ENCODE data around the gene STK38. TPM values are rescaled to one million over a fixed set of nuclear protein-coding genes. Genes with fewer than 3 reads are reported as not detected.
"Not testable (repeated sequence)": the region's sequence is repeated elsewhere in the genome, so short reads cannot be mapped to it uniquely, and the experiment has no call there.

STK38 gene
- total RNA-seq, 3 donors from 2014 or later = 14.2 to 16.6 (median 16.1) TPM

DNA sequence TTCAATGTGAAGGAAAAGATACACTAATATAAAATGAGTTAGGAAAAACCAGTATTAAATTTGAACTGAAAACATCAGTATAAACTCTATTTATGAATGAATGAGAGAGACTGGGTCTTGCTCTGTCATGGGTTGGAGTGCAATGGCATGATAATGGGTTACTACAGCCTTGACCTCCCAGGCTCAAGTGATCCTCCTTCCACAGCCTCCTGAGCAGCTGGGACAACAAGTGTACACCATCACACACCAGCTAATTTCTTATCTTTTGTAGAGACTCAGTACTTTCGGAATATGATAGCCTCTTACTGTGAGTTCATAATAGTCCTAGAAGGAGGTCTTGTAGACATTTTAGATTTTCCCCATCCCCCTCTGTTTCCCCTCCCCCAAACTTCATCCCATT, 83.0 kb downstream of the STK38 start:
- H3K4me1 Mint-ChIP-seq (ENCODE audit: low read depth) = peaks cover 32% of the 10 kb centered on the region
- no peaks in the 10 kb centered on the region for H3K9me3 Mint-ChIP-seq
- H3K4me3 Mint-ChIP-seq = no peak overlapping the region
- peaks cover 20% of the 10 kb centered on the region for H3K36me3 Mint-ChIP-seq (ENCODE audit: insufficient read depth)
- DNase-seq (no peak), ATAC-seq (no peak)
- H3K27me3 Mint-ChIP-seq (ENCODE audit: low read depth) = no peaks in the 10 kb centered on the region

DNA sequence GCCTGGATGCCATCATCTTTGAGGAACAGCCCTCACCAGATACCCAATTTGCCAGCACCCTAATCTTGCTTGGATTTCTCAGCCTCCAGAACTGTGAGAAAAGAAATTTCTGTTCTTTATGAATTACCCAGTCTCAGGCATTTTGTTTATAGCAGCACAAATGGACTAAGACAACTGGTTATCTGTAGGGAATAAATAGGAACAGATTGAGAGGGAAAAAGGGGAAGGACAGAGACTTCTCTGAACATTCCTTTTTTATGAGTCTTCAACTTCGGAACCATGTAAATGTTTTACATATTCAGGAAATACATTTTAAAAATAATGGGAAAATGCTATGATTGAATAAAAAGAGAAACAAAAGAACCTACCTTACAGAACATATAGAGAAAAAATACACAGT, 83.6 kb downstream of the STK38 start:
- H3K36me3 Mint-ChIP-seq (ENCODE audit: insufficient read depth) = peaks cover 20% of the 10 kb centered on the region
- H3K27me3 Mint-ChIP-seq (ENCODE audit: low read depth) = no peaks in the 10 kb centered on the region
- H3K9me3 Mint-ChIP-seq = no peaks in the 10 kb centered on the region
- H3K4me1 Mint-ChIP-seq (ENCODE audit: low read depth) = peaks cover 29% of the 10 kb centered on the region
- H3K4me3 Mint-ChIP-seq = no peak overlapping the region
- DNase-seq = no peak
- ATAC-seq = no peak

DNA sequence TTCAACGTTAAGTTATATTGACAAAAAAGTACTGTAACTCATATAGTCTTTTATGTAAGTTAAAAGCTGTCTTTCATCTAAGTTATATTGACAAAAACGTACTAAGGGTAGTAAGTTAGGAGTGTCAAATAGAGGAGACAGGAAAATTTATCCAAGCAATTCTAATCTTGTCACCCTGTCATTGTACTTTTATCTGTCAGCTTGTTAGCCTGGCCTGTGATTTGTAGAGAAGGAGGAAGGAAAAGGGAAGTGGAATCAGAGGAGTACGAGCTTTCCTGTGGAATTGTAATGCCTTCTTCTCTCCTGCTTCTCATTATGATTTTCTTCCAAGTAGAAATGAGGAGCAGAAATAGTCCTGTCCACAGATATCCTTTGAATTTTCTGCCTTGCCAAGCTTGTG, 85.6 kb downstream of the STK38 start:
- DNase-seq (no peak), ATAC-seq (no peak)
- H3K4me3 Mint-ChIP-seq = no peak overlapping the region
- no peaks in the 10 kb centered on the region for H3K9me3 Mint-ChIP-seq
- no peaks in the 10 kb centered on the region for H3K27me3 Mint-ChIP-seq (ENCODE audit: low read depth)
- peaks cover 21% of the 10 kb centered on the region for H3K36me3 Mint-ChIP-seq (ENCODE audit: insufficient read depth)
- peaks cover 33% of the 10 kb centered on the region for H3K4me1 Mint-ChIP-seq (ENCODE audit: low read depth)

DNA sequence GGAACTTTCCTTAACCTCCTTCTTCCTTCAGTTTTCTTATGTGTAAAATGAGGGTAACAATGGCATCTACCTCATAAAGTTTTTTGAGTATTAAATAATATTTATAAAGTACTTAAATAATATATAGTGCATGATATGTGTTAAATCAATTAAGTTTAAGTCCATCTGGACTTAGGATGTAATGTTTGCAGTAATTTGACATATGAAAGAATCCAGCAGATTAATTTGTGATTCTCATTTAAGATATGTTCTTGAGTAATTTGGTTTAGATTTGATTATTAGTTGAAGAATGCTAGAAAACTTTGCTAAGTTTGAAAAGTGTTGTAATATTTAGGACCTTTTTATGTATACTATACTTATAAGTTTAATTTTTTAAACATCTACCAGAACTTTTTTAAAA, 86.4 kb downstream of the STK38 start:
- DNase-seq (no peak), ATAC-seq (no peak)
- peaks cover 21% of the 10 kb centered on the region for H3K36me3 Mint-ChIP-seq (ENCODE audit: insufficient read depth)
- H3K4me3 Mint-ChIP-seq = no peak overlapping the region
- peaks cover 33% of the 10 kb centered on the region for H3K4me1 Mint-ChIP-seq (ENCODE audit: low read depth)
- H3K9me3 Mint-ChIP-seq = no peaks in the 10 kb centered on the region
- H3K27me3 Mint-ChIP-seq (ENCODE audit: low read depth) = no peaks in the 10 kb centered on the region

DNA sequence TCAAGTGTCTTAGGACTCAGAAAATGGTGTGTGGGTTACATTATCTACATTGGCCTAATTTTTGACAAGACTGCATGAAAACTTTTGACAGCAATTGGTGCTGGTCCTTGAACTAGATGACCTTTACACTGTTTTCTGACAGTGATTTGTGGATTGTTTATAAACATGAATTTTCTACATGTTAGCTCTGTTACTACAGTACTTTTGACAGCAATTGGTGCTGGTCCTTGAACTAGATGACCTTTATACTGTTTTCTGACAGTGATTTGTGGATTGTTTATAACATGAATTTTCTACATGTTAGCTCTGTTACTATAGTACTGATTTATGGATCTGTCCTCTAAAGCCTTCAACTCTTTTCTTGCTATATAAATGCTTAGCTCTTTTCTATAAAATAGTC, 87.8 kb downstream of the STK38 start:
- DNase-seq = no peak
- H3K9me3 Mint-ChIP-seq = no peaks in the 10 kb centered on the region
- no peak overlapping the region for H3K4me3 Mint-ChIP-seq
- H3K4me1 Mint-ChIP-seq (ENCODE audit: low read depth) = peaks cover 35% of the 10 kb centered on the region
- H3K27me3 Mint-ChIP-seq (ENCODE audit: low read depth) = no peaks in the 10 kb centered on the region
- H3K36me3 Mint-ChIP-seq (ENCODE audit: insufficient read depth) = peaks cover 23% of the 10 kb centered on the region
- no peak for ATAC-seq

DNA sequence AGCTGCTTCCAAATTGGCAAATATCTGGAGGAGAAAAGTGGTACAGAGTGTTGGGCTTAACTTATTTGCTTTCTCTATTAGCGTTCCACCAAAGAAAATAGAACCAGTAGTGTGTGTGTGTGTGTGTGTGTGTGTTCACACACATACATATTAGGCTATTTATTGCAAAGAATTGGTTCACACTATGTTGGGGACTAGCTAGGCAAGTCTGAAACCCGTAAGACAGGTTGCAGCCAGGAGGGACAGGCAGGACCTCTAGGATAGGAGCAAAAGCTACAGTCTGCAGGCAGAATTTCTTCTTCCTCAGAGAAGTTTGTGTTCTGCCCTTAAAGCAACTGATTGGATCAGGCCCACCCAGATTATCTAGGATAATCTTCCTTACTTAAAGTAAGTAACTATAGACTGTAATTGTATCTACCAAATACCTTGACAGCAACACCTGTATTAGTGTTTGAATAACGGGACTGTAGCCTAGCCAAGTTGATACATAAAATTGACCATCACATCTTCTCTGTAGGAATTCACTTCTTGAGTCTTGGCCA, 91.7 kb downstream of the STK38 start:
- Mint-ChIP-seq H3K4me1 (ENCODE audit: low read depth) (peaks cover 20% of the 10 kb centered on the region), H3K36me3 (ENCODE audit: insufficient read depth) (peaks cover 11% of the 10 kb centered on the region), H3K4me3 (no peak overlapping the region), H3K9me3 (no peaks in the 10 kb centered on the region), H3K27me3 (ENCODE audit: low read depth) (no peaks in the 10 kb centered on the region)
- no peak for DNase-seq
- no peak for ATAC-seq

DNA sequence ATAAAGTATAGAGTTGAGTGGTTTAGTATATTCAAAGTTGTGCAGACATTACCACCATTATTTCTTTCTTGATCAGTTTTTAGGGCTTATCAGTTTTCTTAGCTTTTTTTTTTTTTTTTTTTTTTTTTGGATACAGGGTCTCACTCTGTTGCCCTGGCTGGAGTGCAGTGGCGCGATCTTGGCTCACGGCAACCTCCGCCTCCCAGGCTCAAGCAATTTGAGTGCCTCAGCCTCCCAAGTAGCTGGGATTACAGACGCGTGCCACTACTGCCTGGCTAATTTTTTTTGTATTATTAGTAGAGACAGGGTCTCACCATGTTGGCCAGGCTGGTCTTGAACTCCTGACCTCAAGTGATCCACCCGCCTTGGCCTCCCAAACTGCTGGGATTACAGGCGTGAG, 94.4 kb downstream of the STK38 start:
- Mint-ChIP-seq H3K4me1 (ENCODE audit: low read depth) (peaks cover 30% of the 10 kb centered on the region), H3K36me3 (ENCODE audit: insufficient read depth) (peaks cover 24% of the 10 kb centered on the region)
- ATAC-seq; H3K27me3 Mint-ChIP-seq (ENCODE audit: low read depth); DNase-seq; H3K9me3 Mint-ChIP-seq; H3K4me3 Mint-ChIP-seq: not testable (repeated sequence)

DNA sequence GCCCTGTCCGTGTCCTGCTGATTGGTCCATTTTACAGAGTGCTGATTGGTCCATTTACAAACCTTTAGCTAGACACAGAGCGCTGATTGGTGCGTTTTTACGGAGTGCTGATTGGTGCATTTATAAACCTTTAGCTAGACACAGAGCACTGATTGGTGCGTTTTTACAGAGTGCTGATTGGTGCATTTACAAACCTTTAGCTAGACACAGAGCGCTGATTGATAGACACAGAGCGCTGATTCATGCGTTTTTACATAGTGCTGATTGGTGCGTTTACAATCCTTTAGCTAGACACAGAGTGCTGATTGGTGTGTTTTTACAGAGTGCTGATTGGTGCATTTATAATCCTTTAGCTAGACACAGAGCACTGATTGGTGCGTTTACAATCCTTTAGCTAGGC, 98.1 kb downstream of the STK38 start:
- not testable (repeated sequence) for H3K27me3 Mint-ChIP-seq (ENCODE audit: low read depth); DNase-seq; ATAC-seq; H3K4me3 Mint-ChIP-seq; H3K9me3 Mint-ChIP-seq
- Mint-ChIP-seq H3K36me3 (ENCODE audit: insufficient read depth) (peaks cover 19% of the 10 kb centered on the region), H3K4me1 (ENCODE audit: low read depth) (peaks cover 42% of the 10 kb centered on the region)

DNA sequence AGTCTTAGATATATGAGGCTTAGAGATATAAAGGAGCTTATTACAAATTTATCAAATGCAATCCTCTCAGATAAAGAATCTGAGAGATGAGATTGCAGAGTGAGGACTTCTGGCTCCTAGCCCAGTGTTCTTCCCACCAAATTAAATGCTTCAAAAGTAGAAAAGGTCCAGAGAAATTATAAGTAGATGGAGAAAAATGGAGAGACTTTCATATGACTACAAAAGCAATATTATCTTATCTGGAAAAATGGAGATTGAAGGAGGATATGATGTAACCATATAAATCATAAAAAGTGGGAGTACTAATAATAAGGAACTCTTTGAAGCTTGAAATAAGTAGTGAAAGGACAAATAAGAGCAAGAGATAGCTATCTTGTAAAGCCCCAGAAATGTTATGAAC, 101.7 kb downstream of the STK38 start:
- no peaks in the 10 kb centered on the region for H3K9me3 Mint-ChIP-seq
- H3K36me3 Mint-ChIP-seq (ENCODE audit: insufficient read depth) = peaks cover 16% of the 10 kb centered on the region
- DNase-seq (no peak), ATAC-seq (no peak)
- H3K4me1 Mint-ChIP-seq (ENCODE audit: low read depth) = peaks cover 58% of the 10 kb centered on the region
- no peaks in the 10 kb centered on the region for H3K27me3 Mint-ChIP-seq (ENCODE audit: low read depth)
- H3K4me3 Mint-ChIP-seq = peak overlapping the region; percentile 40

DNA sequence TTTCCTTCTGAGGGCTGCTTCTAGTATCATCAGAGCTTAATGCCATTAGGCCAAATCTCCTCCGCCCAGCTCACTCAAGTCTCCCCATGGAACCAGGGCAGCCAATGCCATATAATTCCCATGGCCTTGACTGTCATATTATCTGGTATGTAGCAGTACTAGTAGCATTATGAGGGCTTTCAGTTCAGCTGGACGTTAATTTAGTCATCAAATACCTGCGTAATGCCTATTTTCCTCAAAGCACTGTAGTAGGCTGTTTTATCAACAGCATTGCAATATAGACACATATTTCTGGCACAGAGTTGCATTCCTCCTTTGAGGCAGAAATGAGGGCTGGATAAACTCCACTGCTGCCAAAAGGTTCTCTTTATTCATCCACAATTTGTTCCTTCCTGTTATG, 102.8 kb downstream of the STK38 start:
- no peak for ATAC-seq
- peaks cover 54% of the 10 kb centered on the region for H3K4me1 Mint-ChIP-seq (ENCODE audit: low read depth)
- peaks cover 14% of the 10 kb centered on the region for H3K36me3 Mint-ChIP-seq (ENCODE audit: insufficient read depth)
- H3K4me3 Mint-ChIP-seq = peak overlapping the region; percentile 97
- no peaks in the 10 kb centered on the region for H3K27me3 Mint-ChIP-seq (ENCODE audit: low read depth)
- DNase-seq = no peak
- no peaks in the 10 kb centered on the region for H3K9me3 Mint-ChIP-seq

Other genes with a start within 250 kb of the STK38 start
- not detected for gene BNIP5, start 210.6 kb downstream of the STK38 start, total RNA-seq
- 1 to 10 TPM in 2 of 3 donors, under 1 TPM in 1; 0.45 to 4.9 (median 1.7) TPM for gene ETV7, start 159.8 kb downstream of the STK38 start, total RNA-seq
- under 1 TPM in 2 of 3 donors, not detected in 1; 0.16 to 0.19 TPM for gene PXT1, start 104.6 kb downstream of the STK38 start, total RNA-seq
- 10 to 100 TPM; 41.7 to 47.4 (median 44.6) TPM for gene KCTD20, start 104.5 kb downstream of the STK38 start, total RNA-seq
- gene SRSF3, start 46.9 kb upstream of the STK38 start, total RNA-seq = 100 to 1,000 TPM; 751 to 800 (median 779) TPM
- gene CDKN1A, start 131.2 kb upstream of the STK38 start, total RNA-seq = 10 to 100 TPM; 23.2 to 42.0 (median 28.3) TPM
- gene RAB44, start 150.3 kb upstream of the STK38 start, total RNA-seq = under 1 TPM in 2 of 3 donors, not detected in 1; 0.05 TPM

Measured in activated T-cell treated with anti-CD3 and anti-CD28 coated beads, Interleukin-2, amount 50 U/mL, for 4 hours (primary cell).